Psoas muscle (tissue), 8 donors: ENCODE results near the gene ACTN4. TPM values are rescaled to one million over a fixed set of nuclear protein-coding genes. Genes with fewer than 3 reads are reported as not detected.

Experiments
- ATAC-seq, 4 donors: fragments of 200-7000 bp; cut with Tn5 transposase; one replicate each; pipeline ENCODE4 v1.9.1; 2020; ENCODE audit warnings: moderate library complexity in 3 of 4, mild to moderate bottlenecking in 2 of 4
- DNase-seq, 2 donors: peaks; one replicate each; pipeline ENCODE4 v3.0.0-alpha.2; 2020
- H3K27ac ChIP-seq: fragments of 200-600 bp; one replicate; pipeline ENCODE4 v1.8.0; 2022
- H3K27me3 ChIP-seq, 3 donors: fragments of 200-600 bp in 1 of 3; one replicate each; pipeline versions ENCODE4 v1.6.1 to v1.8.0; 2013 to 2022; ENCODE audit warnings: low read length in 2 of 3, mild to moderate bottlenecking in 2 of 3, moderate library complexity in 1 of 3; ENCODE audit not compliant: insufficient read depth in 3 of 3
- H3K36me3 ChIP-seq, 2 donors: fragments of 200-600 bp in 1 of 2; one replicate each; pipeline versions ENCODE4 v1.6.1 to v1.8.0; 2013 to 2022; ENCODE audit warnings: low read depth in 1 of 2, mild to moderate bottlenecking in 1 of 2, moderate library complexity in 1 of 2; ENCODE audit not compliant: insufficient read depth in 1 of 2
- H3K4me1 ChIP-seq: fragments of 200-600 bp; one replicate; pipeline ENCODE4 v1.8.0; 2022
- H3K4me3 ChIP-seq: fragments of 200-600 bp; one replicate; pipeline ENCODE4 v1.8.0; 2022; ENCODE audit warnings: mild to moderate bottlenecking
- H3K9me3 ChIP-seq: fragments of 200-600 bp; one replicate; pipeline ENCODE4 v1.8.0; 2022
- CTCF ChIP-seq: fragments of 200-600 bp; IDR thresholded peaks from one replicate; pipeline ENCODE4 v1.8.0; 2022; ENCODE audit warnings: antibody characterized with exemption
- WGBS, 3 donors: extraction: QIAGEN DNeasy Blood & Tissue Kit; methylation state at CpG; one replicate each; pipeline versions ENCODE4 v1.1.6 to v1.1.7; 2013; 5-methylcytosine and 5-hydroxymethylcytosine counted together
- intact Hi-C, 2 donors: fragments of 100-400 bp; cut with DNase I; formaldehyde crosslinking; loops; one replicate each; pipeline versions ENCODE4 v1.11.0 to v1.14.2; 2022
- polyA plus RNA-seq, 3 donors: library from polyadenylated mRNA; stranded (reverse); fragments of 200-250 nt; gene quantifications; one replicate each; pipeline ENCODE4 v1.2.3, GENCODE V29; 2013
- total RNA-seq, 4 donors: library from RNA; stranded (reverse); fragmentation: NEBNext Ultra II Directional in 2 of 4; extraction: Animal tissue kit (Norgen Biotek cat#: 25700) in 2 of 4; gene quantifications; one replicate each; pipeline versions ENCODE4 v1.2.1 to v1.2.4, GENCODE V29; 2021 to 2023
- donor health status: healthy with polysubstance abuse.
- donor health status: DM: no; HTN: no; CAD: no; lungs with moderate emphysema.
- donor health status: Bipolar disorder and iron deficiency.
- donor health status: healthy.
- donor health status: DM: yes; HTN: yes; CAD: no.
- donor health status: DM: no; HTN: no; CAD: no.
- donor health status: DM: no; HTN: no; CAD: no.
- donor health status: DM: yes; HTN: yes; CAD: no.

ACTN4 gene
- total and polyA plus RNA-seq, 7 donors: 38.3 to 127 (median 79.9) TPM

- intact Hi-C loops: loop anchor here (5.0 to 10.0 kb wide), 5 partner anchors 43 to 275 kb away; partner anchors contain the start of gene ECH1 (in 2 of the 2)
- Histone ChIP-seq H3K4me3 (peak overlapping the region; percentile 86), H3K27me3 (no peaks in the 10 kb centered on the region), H3K9me3 (no peaks in the 10 kb centered on the region), H3K27ac (peak overlapping the region; percentile 95), H3K36me3 (no peaks in the 10 kb centered on the region), H3K4me1 (peaks cover 52% of the 10 kb centered on the region)
- no peak for TF ChIP-seq CTCF
- ATAC-seq (peak; percentile 6 to 39 (median 32)), DNase-seq (peak; percentile 52 to 70)
- 7 to 8% (median 8%) methylated on average over 15 of the region's 15 CpGs for WGBS, 3 donors
Measured at GRCh38 chr19:38649305-38650171, 2.1 kb downstream of the ACTN4 start.

GRCh38 chr19:38650172-38650775, 2.8 kb downstream of the ACTN4 start:
- no peak for ATAC-seq
- intact Hi-C loops: loop anchor here (5.0 kb wide), 2 partner anchors 42 to 67 kb away; no protein-coding TSS in a partner anchor
- WGBS, 3 donors: 9 to 24% (median 14%) methylated on average over 8 of the region's 8 CpGs
- Histone ChIP-seq H3K27me3 (no peaks in the 10 kb centered on the region), H3K4me3 (peak overlapping the region; percentile 86), H3K9me3 (no peaks in the 10 kb centered on the region), H3K27ac (peak overlapping the region; percentile 95), H3K36me3 (no peaks in the 10 kb centered on the region), H3K4me1 (peaks cover 60% of the 10 kb centered on the region)
- TF ChIP-seq CTCF: no peak
- DNase-seq: no peak

GRCh38 chr19:38650911-38651584, 3.6 kb downstream of the ACTN4 start:
- WGBS, 3 donors: 44 to 60% (median 44%) methylated on average over 12 of the region's 12 CpGs

More at GRCh38 chr19:38650911-38651584, 3.6 kb downstream of the ACTN4 start:
- intact Hi-C loops: loop anchor here (5.0 kb wide), 2 partner anchors 41 to 66 kb away; no protein-coding TSS in a partner anchor
- H3K4me3 ChIP-seq: peak overlapping the region; percentile 86
- DNase-seq (no peak), ATAC-seq (peak; percentile 39 to 69 (median 58))
- peaks cover 67% of the 10 kb centered on the region for H3K4me1 ChIP-seq
- peak overlapping the region; percentile 95 for H3K27ac ChIP-seq
- H3K36me3 ChIP-seq: no peaks in the 10 kb centered on the region
- no peak for TF ChIP-seq CTCF
- no peaks in the 10 kb centered on the region for H3K9me3 ChIP-seq
- H3K27me3 ChIP-seq: no peaks in the 10 kb centered on the region
